Activated gamma-delta T cell treated with anti-CD3 and anti-CD28 coated beads, Interleukin-2, amount 50 U/mL, for 16 hours (primary cell): ENCODE data around the gene XYLT1.
"Not testable (repeated sequence)": the region's sequence is repeated elsewhere in the genome, so short reads cannot be mapped to it uniquely, and the experiment has no call there.

Source experiments
- DNase-seq: peaks from one replicate; pipeline ENCODE4 v3.0.0-alpha.2; 2020; ENCODE audit warnings: low read depth

XYLT1 gene

GRCh38 chr16:17307504-17307903 is 163.3 kb downstream of the XYLT1 start:
- DNase-seq, result no peak

- no peak for DNase-seq
Observed at GRCh38 chr16:17306745-17307144, 164.0 kb downstream of the XYLT1 start.

GRCh38 chr16:17306211-17306610 is 164.5 kb downstream of the XYLT1 start:
- DNase-seq, result not testable (repeated sequence)

GRCh38 chr16:17305694-17306093 is 165.1 kb downstream of the XYLT1 start:
- no peak for DNase-seq

- DNase-seq, result no peak
Observed at GRCh38 chr16:17304491-17305119, 166.2 kb downstream of the XYLT1 start.

- DNase-seq, result no peak
Observed at GRCh38 chr16:17304106-17304490, 166.7 kb downstream of the XYLT1 start.

- DNase-seq, result no peak
Observed at GRCh38 chr16:17303101-17303500, 167.7 kb downstream of the XYLT1 start.

GRCh38 chr16:17302620-17303019 is 168.1 kb downstream of the XYLT1 start:
- no peak for DNase-seq

- DNase-seq, result no peak
Observed at GRCh38 chr16:17302214-17302613, 168.5 kb downstream of the XYLT1 start.

GRCh38 chr16:17301593-17302135 is 169.1 kb downstream of the XYLT1 start:
- no peak for DNase-seq

GRCh38 chr16:17301184-17301583 is 169.6 kb downstream of the XYLT1 start:
- no peak for DNase-seq

GRCh38 chr16:17299790-17300189 is 171.0 kb downstream of the XYLT1 start:
- no peak for DNase-seq

GRCh38 chr16:17298238-17298637 is 172.5 kb downstream of the XYLT1 start:
- no peak for DNase-seq

GRCh38 chr16:17296431-17296830 is 174.3 kb downstream of the XYLT1 start:
- no peak for DNase-seq

- DNase-seq, result no peak
Observed at GRCh38 chr16:17295948-17296347, 174.8 kb downstream of the XYLT1 start.

GRCh38 chr16:17294856-17295255 is 175.9 kb downstream of the XYLT1 start:
- DNase-seq, result no peak

GRCh38 chr16:17293813-17294558 is 176.8 kb downstream of the XYLT1 start:
- DNase-seq, result no peak

GRCh38 chr16:17291289-17291688 is 179.5 kb downstream of the XYLT1 start:
- no peak for DNase-seq

- DNase-seq, result no peak
Observed at GRCh38 chr16:17289674-17290635, 180.8 kb downstream of the XYLT1 start.

- DNase-seq, result no peak
Observed at GRCh38 chr16:17289050-17289449, 181.7 kb downstream of the XYLT1 start.

GRCh38 chr16:17287166-17287800 is 183.5 kb downstream of the XYLT1 start:
- DNase-seq, result no peak

GRCh38 chr16:17286443-17286842 is 184.3 kb downstream of the XYLT1 start:
- no peak for DNase-seq
